C1 segment of cervical spinal cord (tissue), 14 donors: Measurements from ENCODE around the gene WASF1.

ENCODE experiments used
- DNase-seq, 14 donors: peaks; one replicate each; lab custom pipeline; 2025; lab: John Stamatoyannopoulos, UW

Gene WASF1

GRCh38 chr6:110179406-110180227, at the start of gene WASF1:
WASF1 (minus strand) TSS chr6:110179670; CDS start chr6:110127601, 52,069 bp downstream.
- peak; percentile 62 to 99 (median 92) for DNase-seq

GRCh38 chr6:110226261-110226660, 46.8 kb upstream of the WASF1 start:
- no peak for DNase-seq

- DNase-seq: no peak
These were observed 42.3 kb upstream of the WASF1 start for GRCh38 chr6:110221738-110222137.

GRCh38 chr6:110217266-110217665, 37.8 kb upstream of the WASF1 start:
- DNase-seq: no peak

GRCh38 chr6:110216140-110216539, 36.7 kb upstream of the WASF1 start:
- no peak for DNase-seq

- no peak for DNase-seq
These were observed 34.9 kb upstream of the WASF1 start for GRCh38 chr6:110214338-110214737.

GRCh38 chr6:110211753-110212152, 32.3 kb upstream of the WASF1 start:
- DNase-seq: no peak

GRCh38 chr6:110207652-110208051, 28.2 kb upstream of the WASF1 start:
- no peak for DNase-seq

GRCh38 chr6:110201151-110201884, 21.8 kb upstream of the WASF1 start:
- no peak for DNase-seq

GRCh38 chr6:110198561-110198960, 19.1 kb upstream of the WASF1 start:
- DNase-seq: no peak

- no peak for DNase-seq
These were observed 17.4 kb upstream of the WASF1 start for GRCh38 chr6:110196874-110197273.

- DNase-seq: no peak
These were observed 16.2 kb upstream of the WASF1 start for GRCh38 chr6:110195639-110196038.

GRCh38 chr6:110191477-110191876, 12.0 kb upstream of the WASF1 start:
- no peak for DNase-seq

- no peak for DNase-seq
These were observed 11.3 kb upstream of the WASF1 start for GRCh38 chr6:110190726-110191125.

GRCh38 chr6:110188791-110189190, 9.3 kb upstream of the WASF1 start:
- DNase-seq: no peak

- no peak for DNase-seq
These were observed 6.4 kb upstream of the WASF1 start for GRCh38 chr6:110185879-110186278.

GRCh38 chr6:110183292-110183885, 3.9 kb upstream of the WASF1 start:
- no peak for DNase-seq

GRCh38 chr6:110181131-110182030, 1.9 kb upstream of the WASF1 start:
- DNase-seq: no peak

GRCh38 chr6:110180228-110181008, 948 bp upstream of the WASF1 start, which contains the start of gene CDC40:
CDC40 (plus strand) TSS chr6:110180427; CDS start chr6:110180445, 18 bp downstream.
- peak in 13 of 14 donors; percentile 40 to 92 (median 66) for DNase-seq

GRCh38 chr6:110178626-110179405, 654 bp downstream of the WASF1 start:
- peak in 12 of 14 donors; percentile 21 to 82 (median 54) for DNase-seq
